Measurements from ENCODE around the gene BCL11B.

Gene BCL11B

DNA sequence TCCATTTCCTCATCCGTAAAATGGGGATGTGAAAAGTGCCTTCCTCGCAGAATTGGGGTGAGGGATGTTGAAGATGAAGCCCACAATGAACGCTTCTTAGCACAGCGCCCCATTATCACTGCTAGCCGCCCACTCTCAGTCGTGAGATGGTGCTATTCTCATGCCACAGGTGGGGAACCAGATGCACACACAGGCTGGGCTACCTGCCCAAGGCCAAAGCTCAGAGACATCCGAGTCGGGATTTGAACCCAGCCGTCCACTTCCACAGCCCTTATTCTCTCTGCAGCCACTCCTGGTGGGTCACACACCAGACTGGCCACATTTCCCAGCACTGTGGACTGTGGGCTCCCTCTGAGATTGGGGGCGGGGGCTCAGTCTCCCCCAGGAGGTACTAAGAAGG, 55.8 kb downstream of the BCL11B start:
- DNase-seq = no peak

DNA sequence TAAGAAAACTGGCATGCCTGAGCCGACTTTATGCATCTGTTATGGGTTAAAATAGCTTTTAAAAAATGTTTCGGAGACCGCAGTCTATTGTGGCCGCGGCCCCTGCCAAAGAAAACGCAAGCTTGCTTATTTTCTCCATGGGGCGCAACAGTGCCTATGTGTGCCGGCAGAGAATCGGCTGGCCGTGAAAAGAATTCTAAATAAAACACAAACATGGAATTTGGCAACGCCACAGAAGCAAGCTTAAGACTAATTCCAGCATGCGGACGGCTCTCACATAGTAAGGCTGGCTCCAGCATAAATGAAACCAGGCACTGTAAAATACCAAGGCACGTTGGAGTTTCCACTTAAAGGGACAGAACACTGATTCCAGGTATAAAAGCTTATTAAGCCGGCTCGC, 56.7 kb downstream of the BCL11B start:
- DNase-seq = peak; percentile 14

DNA sequence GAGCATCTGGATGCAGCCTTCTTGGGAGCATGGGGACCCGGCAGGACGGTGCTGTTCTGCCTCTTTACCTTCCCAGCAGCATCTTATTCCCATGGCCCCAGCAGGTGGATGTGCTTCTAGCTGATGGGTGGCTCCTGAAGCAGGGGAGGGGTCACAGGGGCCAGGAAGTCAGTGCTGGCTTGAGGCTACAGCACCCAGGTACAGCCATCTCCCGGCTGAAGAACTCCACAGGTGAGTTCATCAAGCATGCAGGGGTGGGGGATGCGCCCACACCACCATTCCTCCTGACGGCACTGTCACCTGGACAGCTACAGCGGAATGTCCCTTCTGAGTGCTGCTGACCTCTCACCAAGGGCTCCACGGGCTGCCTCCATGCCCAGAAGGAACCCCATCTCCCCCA, 57.3 kb downstream of the BCL11B start:
- DNase-seq = no peak

DNA sequence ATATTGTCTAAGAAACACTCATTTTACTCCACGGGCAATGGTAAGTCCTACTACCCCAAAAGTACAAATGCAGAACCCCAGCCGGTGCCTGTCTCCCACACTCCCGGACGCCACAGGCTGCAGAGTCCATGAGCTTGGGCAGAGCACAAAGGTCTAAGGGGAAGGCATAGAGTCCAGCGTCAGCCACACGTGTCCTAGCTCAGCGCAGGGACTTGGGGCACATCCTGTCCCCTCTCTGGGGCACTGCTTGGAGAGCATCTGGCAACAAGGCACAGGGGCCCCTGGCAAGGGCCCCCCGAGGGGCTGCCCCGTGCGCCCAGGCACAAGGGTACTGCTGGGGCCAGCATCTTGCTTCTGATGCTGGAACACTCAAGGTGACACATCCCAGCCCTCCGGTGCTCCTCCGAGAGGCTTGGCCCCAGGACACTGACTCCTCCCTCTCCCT, 58.4 kb downstream of the BCL11B start:
- DNase-seq = no peak

DNA sequence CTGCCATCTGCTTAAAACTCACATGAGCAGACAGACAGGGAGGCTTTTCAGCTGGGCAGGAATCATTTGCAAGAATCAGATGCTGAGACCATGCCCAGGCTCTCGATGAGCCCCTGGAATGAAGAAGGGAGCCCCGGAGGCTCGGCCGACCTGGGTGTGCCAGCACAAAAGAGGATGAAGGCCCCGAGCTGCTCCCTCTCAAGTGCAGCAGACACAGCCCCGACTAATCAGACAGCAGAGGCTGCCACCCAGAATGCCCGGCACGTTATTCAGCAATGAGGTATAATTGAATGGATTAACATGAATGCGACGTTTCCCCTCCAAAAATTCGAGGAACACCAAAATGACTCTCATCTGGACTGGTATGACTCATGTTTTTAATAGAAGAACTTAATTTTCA, 58.9 kb downstream of the BCL11B start:
- DNase-seq = no peak

DNA sequence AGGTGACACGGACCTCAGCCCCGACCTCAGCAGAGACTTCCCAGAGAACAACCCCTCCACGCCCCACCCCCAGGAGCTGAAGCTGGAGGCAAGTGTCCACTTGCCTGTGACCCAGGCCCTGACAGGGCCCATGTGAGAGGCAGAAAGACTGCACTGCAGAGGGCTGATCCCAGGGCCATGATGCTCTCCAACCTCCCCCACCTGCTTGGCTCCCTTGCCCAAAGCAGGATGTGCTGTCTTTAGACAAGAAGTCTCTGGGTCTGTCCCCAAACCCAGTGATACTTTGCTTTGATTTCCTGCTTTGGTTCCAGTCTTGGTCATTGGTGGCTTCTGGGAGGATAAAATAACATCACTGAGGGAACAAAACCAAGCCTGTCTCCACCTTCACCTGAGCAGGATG, 59.4 kb downstream of the BCL11B start:
- no peak for DNase-seq

DNA sequence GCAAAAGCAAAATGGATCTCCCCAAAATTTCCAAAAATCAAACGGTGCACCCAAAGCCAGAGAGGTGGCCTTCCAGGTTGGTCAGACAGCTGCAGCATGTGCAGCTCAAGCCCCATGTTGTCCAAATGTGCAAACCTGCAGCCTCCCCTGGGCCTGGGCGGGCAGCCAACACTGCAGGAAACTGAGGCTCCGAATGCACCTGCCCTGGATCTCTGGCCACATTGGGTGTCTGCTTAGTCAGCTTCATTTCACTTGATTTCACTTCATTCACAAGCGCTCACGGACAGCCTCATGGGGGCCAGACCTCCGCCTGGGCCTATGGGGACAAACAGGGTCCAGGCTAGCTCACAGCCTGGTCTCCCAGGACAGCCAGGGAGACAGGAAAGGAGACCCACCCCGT, 59.8 kb downstream of the BCL11B start:
- DNase-seq = no peak

DNA sequence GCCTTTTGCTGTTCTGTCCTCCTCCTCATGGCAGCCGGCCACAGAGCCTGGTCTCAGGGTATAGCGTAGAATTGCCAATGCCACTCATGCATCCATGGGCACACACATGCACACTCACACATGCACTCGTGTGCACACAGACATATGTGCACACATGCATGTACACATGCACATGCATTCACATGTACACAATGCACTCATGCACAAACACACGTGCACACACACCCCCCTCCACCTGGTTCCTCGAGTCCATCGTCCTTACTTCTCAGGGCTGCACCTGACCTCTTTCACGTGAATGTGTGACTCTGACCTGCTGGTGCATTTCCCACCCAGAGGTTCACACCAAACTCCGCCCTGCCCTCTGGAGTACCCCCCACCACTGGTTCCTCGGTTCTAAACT, 60.6 kb downstream of the BCL11B start:
- no peak for DNase-seq

DNA sequence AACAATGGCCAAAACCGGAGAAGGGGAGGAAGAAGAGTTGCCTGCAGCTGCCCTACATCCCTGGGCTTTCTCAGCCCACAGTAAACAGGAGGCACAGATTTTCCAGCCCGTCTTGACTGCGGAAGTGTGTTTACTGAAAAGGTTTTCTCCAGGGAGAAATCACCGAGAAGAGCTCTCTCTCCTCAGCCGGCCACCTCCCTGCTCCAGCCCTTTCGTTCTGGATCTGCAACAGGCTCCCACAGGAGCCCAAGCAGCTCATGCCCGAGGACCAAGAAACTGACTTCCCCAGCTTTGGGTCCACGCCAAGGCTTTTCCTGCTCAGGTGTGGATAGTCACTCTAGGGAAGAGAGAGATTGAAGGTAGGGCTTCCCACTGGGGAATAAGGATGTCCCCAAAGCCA, 61.7 kb downstream of the BCL11B start:
- DNase-seq = no peak

DNA sequence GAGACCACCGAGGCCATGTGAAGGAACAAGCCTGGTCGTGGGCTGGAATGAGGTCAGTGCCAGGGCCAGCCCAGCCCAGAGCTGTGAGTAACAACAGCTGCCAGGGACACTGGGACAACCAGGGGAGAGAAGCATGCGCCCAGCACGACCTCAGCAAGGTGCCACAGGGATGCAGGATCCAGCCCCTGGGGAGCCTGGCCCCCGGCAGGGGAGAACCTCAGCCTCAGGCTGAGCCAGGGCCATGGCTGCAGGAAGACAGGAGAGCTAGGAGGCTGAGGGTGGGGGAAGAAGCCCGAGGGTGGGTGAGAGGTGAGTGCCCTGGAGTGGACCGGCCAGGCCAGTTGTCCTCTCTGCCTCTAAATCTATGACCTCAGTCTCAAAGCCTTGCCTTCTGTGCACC, 62.6 kb downstream of the BCL11B start:
- no peak for DNase-seq

DNA sequence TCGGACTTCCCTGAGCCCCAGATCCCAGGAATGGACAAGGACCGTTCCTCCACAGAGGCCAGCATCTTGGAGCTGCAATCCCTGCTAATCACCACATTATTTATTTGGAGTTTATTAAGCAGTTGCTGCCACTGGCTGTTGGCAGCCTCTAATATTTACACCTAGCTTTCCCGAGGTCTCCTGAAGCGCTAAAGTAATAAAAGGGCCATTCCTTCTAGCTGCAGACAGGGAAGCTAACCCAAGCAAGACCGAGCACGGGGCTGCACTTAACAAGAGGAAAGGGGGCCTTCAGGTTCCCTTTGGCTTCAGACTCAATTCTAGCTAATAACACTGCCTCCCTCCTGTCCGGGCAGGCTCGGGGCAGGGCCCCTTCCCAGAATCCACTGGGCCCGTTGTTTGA, 63.7 kb downstream of the BCL11B start:
- no peak for DNase-seq

DNA sequence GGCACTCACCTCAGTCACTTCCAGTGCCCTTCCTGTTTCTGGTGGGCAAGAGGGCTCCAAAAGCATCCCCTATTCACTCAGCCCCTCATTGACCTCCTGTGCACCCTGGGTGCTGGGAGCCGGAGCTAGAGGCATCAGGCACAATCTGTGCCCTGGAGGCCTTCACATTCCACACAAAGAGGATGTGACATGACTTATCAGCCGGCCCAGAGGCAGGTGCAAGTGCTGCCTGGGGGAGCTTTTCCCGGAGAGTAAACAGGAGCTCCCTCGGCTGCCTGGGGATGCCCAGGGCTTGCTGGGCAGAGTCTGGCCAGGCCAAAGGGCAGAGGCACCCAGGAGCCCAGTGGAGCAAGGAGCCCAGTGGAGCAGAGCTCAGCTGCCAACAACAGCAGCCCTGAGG, 64.5 kb downstream of the BCL11B start:
- DNase-seq = no peak

DNA sequence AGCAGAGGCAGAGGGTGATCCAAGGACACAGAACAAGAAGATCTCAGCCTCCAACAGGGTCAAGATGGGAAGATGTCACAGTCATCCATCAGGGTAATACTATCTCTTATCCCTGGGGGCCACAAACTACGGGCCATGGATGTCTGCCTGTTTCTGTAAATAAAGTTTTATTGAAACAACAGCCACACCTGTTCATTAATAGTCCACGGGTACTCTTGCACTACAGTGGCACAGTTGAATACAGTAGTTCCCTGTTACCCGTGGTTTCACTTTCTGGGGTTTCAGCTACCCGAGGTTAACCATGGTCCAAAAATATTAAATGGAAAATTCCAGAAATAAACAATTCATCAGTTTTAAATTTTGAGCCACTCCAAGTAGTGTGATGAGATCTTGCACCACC, 65.9 kb downstream of the BCL11B start:
- no peak for DNase-seq

DNA sequence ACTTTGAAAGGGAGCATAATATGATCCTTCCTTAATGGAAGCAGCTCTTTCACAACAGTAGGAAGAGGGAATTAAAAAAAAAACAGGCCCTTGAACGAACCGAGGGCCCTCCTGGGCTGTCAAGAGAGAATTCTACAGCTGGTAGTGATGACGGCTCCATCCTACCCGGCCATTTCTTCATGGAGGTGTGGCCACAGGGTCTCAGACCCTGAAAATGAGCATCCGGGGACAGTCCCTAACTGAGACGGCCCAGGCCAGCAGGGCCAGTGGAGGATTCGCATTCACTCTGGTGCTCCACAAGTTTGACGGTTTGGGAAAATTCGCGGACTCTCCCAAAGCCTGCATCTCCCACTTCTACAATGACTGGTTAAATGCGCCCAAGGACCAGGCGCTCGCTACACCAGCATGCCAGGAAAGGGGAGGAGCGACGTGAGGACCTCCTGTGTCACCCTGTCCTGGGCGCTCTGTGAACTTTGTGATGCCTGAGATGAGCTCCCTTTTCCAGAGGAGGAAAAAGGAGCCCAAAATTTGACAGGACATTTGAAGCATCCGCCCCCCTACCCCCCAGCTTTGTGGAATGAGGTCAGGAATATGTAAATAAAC, 66.8 kb downstream of the BCL11B start:
- no peak for DNase-seq

DNA sequence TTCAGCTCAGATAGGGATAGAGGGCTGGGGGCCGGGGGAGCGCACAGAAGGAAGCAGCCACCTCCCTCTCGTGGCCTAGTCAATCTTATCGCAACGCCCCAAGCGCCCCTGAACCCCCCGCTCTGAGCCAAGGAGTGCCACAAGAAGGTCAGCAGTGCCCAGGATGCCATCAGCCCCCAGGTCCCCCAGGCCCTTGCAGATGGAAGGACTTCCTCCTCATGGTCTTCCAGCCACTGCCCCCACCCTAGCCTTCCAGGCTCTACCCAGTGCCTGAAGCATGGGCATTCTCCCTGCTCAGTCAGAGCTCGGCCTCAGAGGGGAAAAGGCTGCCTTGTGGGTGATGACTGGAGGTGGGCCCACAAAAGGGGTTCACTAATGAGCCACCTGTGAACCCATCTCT, 68.2 kb downstream of the BCL11B start:
- DNase-seq = no peak

DNA sequence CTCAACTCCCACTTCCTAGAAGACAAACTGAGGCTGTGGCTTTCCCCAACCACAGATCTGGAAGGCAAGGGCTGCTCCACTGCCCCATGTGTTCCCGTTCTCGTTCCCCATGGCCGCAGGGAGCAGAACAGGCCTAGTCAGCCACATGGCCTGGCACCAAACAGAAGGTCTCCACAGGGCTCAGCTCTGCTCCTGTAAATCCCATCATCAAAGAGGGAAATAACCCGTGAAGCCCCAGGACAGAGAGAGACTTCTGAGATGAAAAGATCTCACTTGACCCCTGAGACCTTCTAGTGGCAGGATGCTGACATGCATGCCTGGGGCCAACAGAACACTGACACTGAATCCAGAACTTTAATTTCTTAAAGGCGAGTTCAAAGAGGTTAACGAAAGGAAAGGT, 68.9 kb downstream of the BCL11B start:
- no peak for DNase-seq

DNA sequence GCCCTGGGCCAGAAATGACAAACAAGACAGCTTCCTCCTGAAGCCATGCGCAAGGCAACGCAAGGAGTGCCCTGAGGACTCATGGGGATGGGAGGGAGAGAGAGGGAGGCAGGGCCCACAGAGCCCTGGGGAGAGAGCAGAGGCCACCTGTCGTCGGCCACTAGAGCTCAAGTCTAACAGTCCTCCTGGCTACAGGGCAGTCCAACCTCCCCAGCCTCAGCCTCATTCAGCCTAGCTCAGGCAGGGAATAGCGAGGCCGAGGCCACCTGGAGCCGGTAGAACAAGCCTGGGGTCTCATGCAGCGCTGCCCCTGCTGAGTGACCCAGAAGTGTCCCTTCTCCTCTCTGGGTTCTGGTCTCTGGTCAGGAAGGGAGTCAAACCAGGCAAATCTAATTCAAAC, 69.5 kb downstream of the BCL11B start:
- DNase-seq = peak; percentile 16

DNA sequence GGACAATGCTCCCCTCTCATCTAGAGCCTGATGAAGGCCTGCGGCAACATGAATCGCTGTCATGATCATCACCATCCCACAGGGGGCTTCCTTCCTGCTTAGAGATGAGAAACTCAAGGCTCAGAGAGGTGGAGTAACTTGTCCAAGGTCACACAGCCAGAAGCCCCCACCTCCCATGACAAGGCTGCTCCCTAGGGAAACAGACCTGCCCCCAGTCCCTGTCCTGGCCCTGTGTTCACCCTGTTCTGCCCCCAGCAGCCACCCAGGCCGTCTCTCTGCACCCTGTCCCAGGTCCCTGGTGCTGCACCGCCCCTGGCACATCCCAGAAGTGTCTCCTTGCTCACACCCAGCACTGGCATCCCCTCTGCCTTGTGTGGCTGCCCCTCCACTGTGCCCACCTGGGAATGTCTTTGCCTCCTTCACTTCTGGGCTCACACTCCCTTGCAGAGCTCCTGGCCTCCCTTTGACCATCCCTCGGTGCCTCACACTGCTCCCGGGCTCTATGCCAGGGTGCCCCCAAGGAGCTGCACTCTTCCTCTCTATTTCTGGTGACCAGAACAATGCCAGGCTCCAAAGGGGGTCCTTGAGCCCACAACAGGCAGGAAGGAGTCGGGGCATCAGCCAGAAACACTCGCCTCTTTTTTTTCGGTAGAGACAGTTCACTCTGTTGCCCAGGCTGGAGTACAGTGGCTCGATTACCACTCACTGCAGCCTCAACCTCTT, 70.5 kb downstream of the BCL11B start:
- DNase-seq = peak; percentile 5

DNA sequence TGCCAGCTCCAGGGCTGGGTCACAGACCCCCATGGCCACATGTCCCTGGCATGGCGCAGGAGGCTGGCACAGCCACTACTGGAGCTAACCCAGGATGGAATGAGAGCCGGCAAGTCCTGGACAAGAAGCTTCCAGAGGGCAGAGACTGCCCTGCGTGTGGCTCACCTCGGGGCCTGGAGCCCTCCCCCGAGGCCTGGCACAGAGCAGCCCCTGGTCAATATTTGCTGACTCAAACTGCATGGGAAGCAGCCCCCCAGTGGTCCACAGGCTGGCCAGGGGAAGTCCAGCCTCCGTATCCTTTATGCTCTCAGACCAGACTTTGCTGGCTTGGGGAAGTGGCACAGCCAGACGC, 71.4 kb downstream of the BCL11B start:
- DNase-seq = no peak

DNA sequence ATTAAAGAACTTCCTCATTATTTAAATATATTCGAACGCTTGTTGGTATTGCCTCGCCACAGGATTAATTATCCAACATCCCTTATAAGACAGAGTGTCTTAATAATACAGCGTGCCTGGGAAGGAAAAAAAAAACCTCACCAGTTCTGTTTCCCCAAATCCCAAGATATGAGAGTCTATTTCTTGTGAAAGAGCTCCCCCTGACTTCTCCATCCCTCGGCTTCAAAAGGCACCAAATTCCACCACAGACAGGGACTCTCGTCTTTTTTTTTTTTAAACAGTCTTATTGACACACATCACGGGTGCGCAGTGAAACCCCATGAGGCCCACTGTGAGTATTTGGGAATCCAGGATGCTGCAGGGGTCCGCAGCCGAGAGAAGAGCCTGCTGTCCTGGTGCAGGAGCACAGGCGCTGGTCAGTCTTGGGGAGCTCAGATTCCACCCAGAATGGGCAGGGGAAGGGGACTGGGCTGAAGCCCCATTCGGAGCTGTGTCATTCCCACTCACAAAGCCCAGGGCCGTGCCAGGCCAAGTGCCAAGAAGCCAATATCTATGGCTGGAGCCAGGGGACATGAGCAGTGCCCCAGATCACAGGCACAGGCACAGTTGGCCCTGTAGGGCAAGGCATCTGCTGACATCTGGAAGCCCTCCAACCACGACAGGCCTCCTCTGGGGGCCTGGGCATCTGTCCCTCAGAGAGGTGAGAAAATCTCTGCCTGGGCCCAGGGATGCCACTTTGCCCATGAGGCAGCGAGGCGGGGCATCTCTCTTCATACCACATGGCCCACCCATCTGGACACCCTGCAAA, 71.9 kb downstream of the BCL11B start:
- no peak for DNase-seq

DNA sequence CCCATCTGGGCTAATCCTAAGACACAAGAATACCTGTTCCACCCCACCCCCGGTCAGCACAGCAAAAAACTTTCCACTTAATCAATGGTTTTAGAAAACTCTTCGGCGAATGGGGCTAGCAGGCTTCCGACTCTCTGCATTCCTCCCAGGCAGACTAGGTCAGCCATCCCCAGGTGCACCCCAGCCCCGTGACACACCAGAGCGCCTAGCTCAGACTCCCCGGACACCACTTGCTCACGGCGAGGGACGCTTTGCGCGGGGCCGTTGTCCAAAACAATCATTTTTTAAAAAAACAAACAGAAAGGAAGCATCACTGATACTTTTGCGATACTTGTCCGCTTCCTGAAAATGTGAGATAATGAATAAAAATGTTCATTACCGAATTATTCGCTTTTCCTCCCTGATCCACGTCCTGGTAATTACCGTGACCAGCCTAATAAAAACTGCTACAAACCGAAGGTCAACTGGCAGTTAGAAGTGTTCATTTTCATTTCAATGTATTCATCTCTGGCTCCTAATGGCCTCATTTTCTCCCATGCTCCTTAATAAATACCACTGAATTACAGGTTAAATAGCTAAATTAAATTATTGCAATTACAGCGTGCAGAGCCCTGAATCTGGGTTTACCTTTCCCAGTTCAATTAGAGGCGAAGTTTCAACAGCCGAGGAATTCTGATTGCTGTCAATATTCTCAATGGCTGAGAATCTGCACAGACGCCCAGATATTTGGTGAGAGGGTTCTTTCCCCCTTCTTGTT, 73.1 kb downstream of the BCL11B start:
- DNase-seq = no peak

DNA sequence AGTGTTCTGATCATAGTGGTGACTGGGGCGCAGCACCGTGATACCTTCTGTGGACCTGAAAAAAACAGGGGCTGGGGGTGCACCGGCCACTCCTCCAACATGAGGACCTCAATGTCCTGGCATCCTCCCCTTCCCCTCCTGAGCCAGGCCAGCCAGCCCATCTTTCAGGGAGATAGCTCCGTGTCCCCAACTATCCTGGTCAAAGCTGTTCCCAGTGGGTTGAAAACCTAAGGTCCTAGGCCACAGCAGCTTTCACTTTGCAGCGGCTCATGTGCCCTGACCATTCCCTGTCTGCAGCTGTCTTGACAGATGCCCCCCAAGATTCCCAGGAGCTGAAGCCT, 75.7 kb downstream of the BCL11B start:
- DNase-seq = no peak

DNA sequence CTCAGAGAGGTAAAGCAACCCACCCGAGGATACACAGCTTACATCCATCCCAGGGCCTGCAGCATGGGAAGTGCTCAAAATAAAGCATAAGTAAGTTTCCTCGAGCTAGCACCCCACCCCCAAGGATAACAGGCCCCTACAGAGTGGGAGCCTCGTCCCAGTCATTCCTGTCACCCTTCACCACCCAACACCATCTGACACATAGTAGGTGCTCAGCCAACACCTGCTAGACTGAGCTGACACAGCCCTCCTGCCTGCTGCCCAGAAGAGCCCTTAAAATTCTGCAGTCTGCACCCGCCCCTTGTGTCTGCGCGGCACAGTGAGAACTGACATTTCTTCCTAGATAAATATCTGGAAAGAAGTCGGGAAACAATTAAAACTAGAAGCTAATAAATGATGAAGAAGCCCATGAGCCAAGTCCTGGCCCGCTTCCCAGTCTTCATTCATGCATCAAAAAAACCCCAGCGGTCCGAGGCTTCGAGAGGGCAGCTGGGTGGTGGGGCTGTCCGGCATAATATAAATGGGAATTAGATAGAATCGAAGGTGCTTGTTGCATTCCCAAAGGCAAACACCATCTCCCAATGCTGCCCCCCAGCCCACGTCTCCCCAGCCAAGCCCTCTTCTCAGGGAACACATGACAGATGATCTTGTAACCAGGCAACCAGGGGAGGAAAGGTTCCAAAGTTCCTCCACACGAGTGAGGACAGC, 76.2 kb downstream of the BCL11B start:
- DNase-seq = no peak

Data from NCI-H82 (cell line).